Measurements from ENCODE around the gene CNTN4. TPM values are rescaled to one million over a fixed set of nuclear protein-coding genes. Genes with fewer than 3 reads are reported as not detected.

CNTN4 gene
- polyA plus RNA-seq, 3 donors from 2014 or later = not detected

DNA sequence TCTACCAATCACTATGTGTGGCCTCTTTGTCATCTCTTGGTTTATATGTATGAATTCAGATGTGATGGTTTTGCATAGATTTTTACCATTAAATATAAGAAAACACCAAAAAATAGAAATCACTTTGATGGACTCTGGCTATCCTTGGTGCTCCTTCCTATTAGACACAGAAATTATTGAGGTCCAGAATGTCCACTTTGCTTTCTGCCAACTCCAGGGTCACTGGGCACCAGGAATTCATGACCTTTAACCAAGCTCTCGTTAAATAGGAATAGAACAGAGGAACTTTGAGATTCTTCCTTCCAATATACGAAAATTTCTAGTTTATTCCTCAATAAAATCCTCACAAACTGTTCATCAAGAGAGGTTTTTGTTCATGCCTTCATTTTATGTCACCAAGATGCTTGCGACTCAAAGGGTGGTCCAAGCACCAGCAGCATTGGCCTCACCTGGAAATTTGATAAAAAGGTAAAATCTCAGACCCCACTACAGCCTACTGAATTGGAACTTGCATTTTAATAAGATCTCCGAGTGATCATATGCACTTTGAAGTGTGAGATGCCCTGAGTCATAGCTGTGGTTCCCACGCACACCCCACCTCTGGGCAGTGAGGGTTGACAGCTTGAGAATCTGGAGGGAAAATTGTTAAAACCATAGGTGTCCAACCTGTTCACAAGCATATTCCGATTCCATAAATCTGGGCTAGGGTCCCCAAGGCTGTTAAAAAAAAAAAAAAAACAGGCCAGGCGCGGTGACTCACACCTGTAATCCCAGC lies 725.0 kb downstream of the CNTN4 start:
- Mint-ChIP-seq H3K4me3 (no peak overlapping the region), H3K27ac (no peak overlapping the region), H3K27me3 (ENCODE audit: low read depth in 3 of 3) (peaks cover 0 to 4% (median 2%) of the 10 kb centered on the region in 3 donors), H3K36me3 (no peaks in the 10 kb centered on the region), H3K9me3 (peaks cover 0 to 4% (median 0%) of the 10 kb centered on the region in 6 donors), H3K4me1 (no peaks in the 10 kb centered on the region)
- DNase-seq = no peak

DNA sequence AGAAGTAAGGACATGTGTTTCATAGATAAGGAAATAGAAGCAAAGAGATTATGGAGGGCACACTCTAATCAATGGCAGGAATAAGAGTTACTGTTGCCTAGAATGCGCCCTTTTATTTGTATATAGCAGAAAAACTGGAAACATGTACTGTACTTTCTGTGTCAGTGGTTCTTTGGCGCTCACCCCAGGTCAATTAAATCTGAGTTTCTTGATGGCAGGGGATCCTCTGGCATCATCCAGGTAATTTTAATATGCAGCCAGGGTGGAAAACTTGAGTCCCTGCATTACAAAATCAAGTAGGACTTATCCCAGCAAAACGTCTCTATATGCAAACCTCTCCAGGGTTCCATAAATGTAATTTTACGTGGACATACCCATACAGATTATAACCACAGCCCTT lies 727.4 kb downstream of the CNTN4 start:
- Mint-ChIP-seq H3K36me3 (no peaks in the 10 kb centered on the region), H3K4me1 (no peaks in the 10 kb centered on the region), H3K9me3 (peaks cover 0 to 4% (median 0%) of the 10 kb centered on the region in 6 donors), H3K27me3 (ENCODE audit: low read depth in 3 of 3) (peaks cover 0 to 4% (median 2%) of the 10 kb centered on the region in 3 donors), H3K4me3 (no peak overlapping the region), H3K27ac (no peak overlapping the region)
- no peak for DNase-seq

DNA sequence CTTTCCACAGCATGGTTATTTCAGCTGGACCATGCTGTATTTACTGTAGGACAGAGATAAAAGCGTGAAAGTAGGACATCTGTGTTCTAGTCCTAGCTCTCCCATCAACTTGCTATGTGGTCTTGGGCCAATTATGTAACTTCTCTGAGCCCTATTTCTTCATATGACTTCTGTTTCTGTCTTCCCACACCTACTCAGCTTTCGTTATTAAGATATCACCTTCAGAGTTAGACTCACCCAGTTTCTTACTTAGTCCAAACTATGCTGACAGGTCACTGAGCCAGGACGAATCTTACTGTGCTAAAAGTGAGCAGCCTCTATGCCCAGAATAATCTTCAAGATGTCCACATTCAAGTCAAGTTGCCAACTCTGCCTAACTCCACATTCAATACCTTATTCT lies 727.8 kb downstream of the CNTN4 start:
- peaks cover 0 to 4% (median 2%) of the 10 kb centered on the region in 3 donors for H3K27me3 Mint-ChIP-seq (ENCODE audit: low read depth in 3 of 3)
- no peak for DNase-seq
- H3K36me3 Mint-ChIP-seq = no peaks in the 10 kb centered on the region
- H3K4me1 Mint-ChIP-seq = no peaks in the 10 kb centered on the region
- H3K4me3 Mint-ChIP-seq = no peak overlapping the region
- H3K27ac Mint-ChIP-seq = no peak overlapping the region
- H3K9me3 Mint-ChIP-seq = peaks cover 0 to 4% (median 0%) of the 10 kb centered on the region in 6 donors

DNA sequence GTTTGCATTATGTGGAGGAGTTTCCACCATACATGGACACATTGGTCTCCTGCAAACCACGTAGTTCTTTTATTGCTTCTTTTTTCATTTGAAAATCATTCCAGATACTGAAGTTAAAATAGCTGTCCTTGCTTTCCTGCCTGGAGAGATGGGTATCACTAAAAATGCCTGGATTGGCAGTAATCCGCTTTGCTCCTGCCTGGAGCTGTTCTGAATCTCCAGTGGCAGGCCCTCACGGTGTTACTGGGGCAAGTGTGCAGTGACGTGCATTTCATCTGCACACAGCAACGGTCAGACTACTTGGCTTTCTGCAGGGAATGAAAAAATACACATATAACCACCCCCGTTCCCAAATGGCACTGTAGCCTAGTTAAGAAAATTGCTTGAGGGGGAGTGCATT lies 738.6 kb downstream of the CNTN4 start:
- H3K27me3 Mint-ChIP-seq (ENCODE audit: low read depth in 3 of 3) = peaks cover 0 to 7% (median 5%) of the 10 kb centered on the region in 3 donors

DNA sequence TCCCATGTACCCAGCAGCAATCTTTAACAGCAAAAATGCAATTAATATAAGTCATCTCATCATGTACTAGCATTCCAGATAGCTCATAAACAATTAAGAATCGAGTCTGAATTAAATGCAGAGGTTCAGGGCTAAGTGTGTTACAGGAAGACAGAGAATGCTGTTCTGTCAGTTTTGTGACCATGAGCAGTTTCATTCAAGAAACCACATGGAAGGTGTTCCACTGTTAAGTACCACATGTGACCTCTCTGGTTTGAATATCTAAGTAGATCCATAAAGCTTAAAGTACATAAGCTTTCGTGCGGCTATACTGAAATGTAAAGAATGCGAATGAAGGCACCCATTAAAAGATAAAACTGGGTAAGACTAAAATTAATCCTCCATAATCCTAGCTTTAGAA lies 739.2 kb downstream of the CNTN4 start:
- H3K36me3 Mint-ChIP-seq = no peaks in the 10 kb centered on the region
- no peaks in the 10 kb centered on the region for H3K9me3 Mint-ChIP-seq
- H3K4me1 Mint-ChIP-seq = no peaks in the 10 kb centered on the region
- DNase-seq = no peak
- peaks cover 4 to 5% (median 4%) of the 10 kb centered on the region in 3 donors for H3K27me3 Mint-ChIP-seq (ENCODE audit: low read depth in 3 of 3)
- no peak overlapping the region for H3K4me3 Mint-ChIP-seq
- H3K27ac Mint-ChIP-seq = no peak overlapping the region

More for the DNA sequence above, 738.6 kb downstream of the CNTN4 start:
- Mint-ChIP-seq H3K4me3 (no peak overlapping the region), H3K36me3 (no peaks in the 10 kb centered on the region), H3K9me3 (no peaks in the 10 kb centered on the region), H3K4me1 (no peaks in the 10 kb centered on the region), H3K27ac (no peak overlapping the region)
- DNase-seq = no peak

DNA sequence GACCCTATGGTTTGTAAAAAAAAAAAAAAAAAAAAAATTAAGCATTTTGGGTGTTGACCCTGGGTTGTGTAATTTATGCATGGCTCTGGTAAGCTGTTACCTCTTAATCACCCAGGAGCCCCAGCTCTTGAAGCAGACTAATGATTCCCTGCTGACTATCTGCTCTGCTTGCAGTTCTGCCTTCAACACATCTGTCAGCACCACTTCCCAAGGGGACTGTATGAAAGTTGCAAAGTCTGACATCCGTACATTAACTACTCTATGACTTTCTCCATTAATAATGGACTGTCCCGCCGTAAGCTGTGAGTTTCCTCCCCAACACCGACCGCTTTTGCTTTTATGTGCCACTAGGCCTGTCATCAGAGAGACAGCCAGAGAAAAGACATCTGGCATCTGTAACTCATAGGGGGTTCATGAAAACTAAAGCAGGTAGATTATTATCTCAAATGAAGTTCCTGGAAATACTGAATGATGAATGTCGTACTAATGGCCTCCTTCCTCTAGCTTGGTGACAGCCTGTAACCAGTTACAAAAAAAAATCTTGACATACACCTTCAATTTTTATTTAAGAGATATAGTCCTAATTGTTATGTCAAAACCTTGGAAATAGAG lies 740.0 kb downstream of the CNTN4 start:
- Mint-ChIP-seq H3K27me3 (ENCODE audit: low read depth in 3 of 3) (peaks cover 4 to 5% (median 4%) of the 10 kb centered on the region in 3 donors), H3K27ac (no peak overlapping the region)

DNA sequence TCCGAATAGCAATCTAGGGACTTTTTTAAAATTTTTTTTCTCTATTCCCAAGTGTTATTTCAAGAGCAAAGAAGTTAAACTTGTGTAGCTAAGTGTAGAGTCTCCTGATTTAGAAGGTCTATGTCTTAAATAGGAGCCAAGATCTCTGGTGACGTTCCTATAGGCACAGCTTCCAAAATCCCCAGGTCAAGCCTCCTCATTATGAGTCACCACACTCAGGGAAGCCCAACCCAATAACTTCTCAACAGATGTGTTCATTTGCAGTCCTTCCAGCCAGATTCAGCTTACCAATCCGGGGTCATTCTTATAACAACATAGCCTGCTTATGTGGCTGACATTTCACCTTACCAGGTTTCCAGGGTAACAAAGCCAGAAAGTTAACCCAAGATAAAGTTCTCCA lies 741.2 kb downstream of the CNTN4 start:
- Mint-ChIP-seq H3K4me3 (no peak overlapping the region), H3K9me3 (no peaks in the 10 kb centered on the region), H3K27me3 (ENCODE audit: low read depth in 3 of 3) (peaks cover 4 to 6% (median 4%) of the 10 kb centered on the region in 3 donors), H3K36me3 (no peaks in the 10 kb centered on the region), H3K4me1 (no peaks in the 10 kb centered on the region), H3K27ac (no peak overlapping the region)
- DNase-seq = no peak

More for the DNA sequence above, 740.0 kb downstream of the CNTN4 start:
- Mint-ChIP-seq H3K4me3 (no peak overlapping the region), H3K36me3 (no peaks in the 10 kb centered on the region), H3K4me1 (no peaks in the 10 kb centered on the region), H3K9me3 (no peaks in the 10 kb centered on the region)
- DNase-seq = no peak

DNA sequence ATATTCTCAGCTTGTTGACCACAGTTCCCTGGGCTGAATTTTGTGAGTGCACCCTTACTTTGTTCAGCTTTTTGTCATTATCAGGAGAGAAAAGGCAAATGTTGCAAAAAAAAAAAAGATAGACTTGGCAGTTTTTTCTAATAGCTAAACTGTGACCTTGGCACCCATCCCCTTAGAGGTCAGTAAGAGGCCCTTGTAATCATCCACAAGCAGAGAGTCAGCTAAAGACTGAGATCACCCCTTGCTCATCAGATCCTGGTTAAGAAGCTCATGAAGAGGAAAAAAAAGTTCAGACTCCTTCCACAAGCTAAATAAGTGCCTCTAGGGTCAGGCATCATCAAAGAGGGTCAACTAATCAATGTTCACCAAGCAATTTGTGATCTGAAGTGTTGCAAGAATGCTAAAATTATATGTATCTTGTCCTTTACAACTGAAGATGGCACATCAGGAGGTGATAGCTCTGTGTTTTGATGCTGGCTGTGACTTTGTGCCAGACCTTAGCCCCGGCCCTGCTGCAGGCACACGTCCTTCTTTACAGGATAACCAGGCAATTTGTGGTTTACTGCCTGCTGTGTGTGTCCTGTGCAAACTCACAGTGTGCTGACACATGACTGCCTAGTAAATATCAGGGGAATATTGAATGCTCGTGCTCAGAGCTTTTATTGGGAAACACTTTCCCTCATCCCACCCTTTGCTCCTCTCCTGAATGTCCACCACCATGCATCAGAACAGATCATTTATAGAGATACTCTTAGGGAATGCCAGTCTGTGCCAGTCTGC lies 748.6 kb downstream of the CNTN4 start:
- Mint-ChIP-seq H3K27ac (no peak overlapping the region), H3K36me3 (no peaks in the 10 kb centered on the region), H3K9me3 (peaks cover 0 to 4% (median 0%) of the 10 kb centered on the region in 6 donors), H3K4me3 (no peak overlapping the region), H3K27me3 (ENCODE audit: low read depth in 3 of 3) (peaks cover 0 to 12% (median 0%) of the 10 kb centered on the region in 3 donors), H3K4me1 (no peaks in the 10 kb centered on the region)
- no peak for DNase-seq

DNA sequence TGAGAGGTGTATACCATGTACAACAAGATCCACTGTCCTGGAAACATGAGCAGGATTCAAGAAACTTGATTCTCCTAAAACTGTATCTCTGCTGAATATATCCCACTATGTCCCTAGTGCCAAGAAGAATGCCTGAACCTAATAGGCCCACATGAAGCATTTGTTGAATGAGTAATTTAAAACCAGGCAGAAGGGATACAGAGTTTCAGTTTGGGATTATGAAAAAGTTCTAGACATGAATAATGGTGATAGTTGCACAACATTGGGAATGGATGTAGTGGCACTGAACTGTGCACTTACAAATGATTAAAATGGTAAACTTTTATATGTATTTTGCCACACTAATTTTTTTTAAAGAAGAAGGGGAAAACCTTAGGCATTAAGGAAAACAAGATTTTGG lies 750.4 kb downstream of the CNTN4 start:
- Mint-ChIP-seq H3K9me3 (peaks cover 0 to 4% (median 0%) of the 10 kb centered on the region in 6 donors), H3K4me3 (no peak overlapping the region), H3K4me1 (no peaks in the 10 kb centered on the region), H3K36me3 (no peaks in the 10 kb centered on the region), H3K27ac (no peak overlapping the region), H3K27me3 (ENCODE audit: low read depth in 3 of 3) (peaks cover 0 to 7% (median 4%) of the 10 kb centered on the region in 3 donors)
- no peak for DNase-seq

DNA sequence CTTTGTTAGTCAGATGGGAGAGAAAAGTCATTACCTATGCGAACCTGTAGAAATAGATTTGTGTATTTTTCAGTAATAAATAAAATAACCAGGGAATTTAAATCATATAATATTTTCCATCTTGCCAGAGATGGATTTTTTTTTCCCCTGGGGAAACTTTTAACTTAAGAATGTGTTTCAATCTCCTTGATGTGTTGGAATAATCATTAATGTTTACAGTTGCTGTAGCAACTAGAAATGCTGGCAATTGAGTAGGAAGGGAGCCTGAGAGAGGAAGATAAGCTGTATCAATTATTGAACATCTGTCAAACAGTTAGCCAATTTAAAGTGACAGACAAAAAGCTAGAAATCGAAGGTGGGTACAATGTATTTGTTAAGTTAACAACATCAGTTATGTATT lies 752.0 kb downstream of the CNTN4 start:
- Mint-ChIP-seq H3K36me3 (no peaks in the 10 kb centered on the region), H3K27me3 (ENCODE audit: low read depth in 3 of 3) (peaks cover 0 to 4% (median 3%) of the 10 kb centered on the region in 3 donors)

DNA sequence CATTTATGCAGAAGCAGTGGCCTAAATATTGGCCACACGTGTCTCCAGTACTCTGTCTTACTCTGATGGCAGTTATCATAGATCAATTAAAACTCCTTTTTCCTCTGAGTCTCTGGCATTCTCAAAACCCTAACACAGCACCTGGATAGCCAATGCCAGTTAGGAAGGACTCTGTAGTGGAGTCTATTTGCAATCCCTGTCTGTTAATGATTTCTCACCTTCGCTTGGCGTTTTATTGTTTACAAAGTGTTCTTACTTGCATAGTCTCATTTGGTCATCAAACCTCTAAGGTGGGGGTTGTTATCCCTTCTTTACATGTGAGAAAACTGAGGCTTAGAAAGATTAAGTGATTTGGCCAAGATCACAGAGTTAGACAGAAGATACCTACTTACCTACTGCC lies 752.7 kb downstream of the CNTN4 start:
- H3K9me3 Mint-ChIP-seq = no peaks in the 10 kb centered on the region
- peaks cover 12% of the 10 kb centered on the region in 2 donors for H3K4me1 Mint-ChIP-seq
- no peak overlapping the region for H3K4me3 Mint-ChIP-seq
- H3K36me3 Mint-ChIP-seq = no peaks in the 10 kb centered on the region
- H3K27ac Mint-ChIP-seq = no peak overlapping the region
- DNase-seq = no peak
- peaks cover 0 to 4% (median 3%) of the 10 kb centered on the region in 3 donors for H3K27me3 Mint-ChIP-seq (ENCODE audit: low read depth in 3 of 3)

More for the DNA sequence above, 752.0 kb downstream of the CNTN4 start:
- no peak overlapping the region for H3K4me3 Mint-ChIP-seq
- H3K9me3 Mint-ChIP-seq = peaks cover 0 to 2% (median 0%) of the 10 kb centered on the region in 6 donors
- no peak for DNase-seq
- no peak overlapping the region for H3K27ac Mint-ChIP-seq
- peaks cover 5% of the 10 kb centered on the region in 2 donors for H3K4me1 Mint-ChIP-seq

DNA sequence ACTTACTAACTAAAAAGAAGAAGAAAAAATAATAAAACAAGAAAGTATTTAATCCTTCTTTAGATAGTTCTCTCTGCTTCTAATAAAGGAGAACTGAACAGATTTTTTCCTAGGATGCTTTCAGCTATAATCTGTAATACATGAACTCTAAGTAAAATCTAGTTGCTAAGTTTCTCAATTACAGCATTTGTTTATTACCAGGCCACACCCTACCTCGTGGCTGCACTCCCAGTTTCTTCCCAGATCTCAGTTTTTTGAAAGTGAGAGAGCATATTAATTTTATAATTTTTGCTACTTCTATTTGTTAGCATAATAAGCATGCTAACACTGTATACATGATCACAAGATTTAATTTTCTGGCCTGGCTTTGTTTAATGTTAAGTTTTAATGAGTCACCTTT lies 753.2 kb downstream of the CNTN4 start:
- DNase-seq = no peak
- no peak overlapping the region for H3K4me3 Mint-ChIP-seq
- no peaks in the 10 kb centered on the region for H3K36me3 Mint-ChIP-seq
- H3K27me3 Mint-ChIP-seq (ENCODE audit: low read depth in 3 of 3) = peaks cover 0 to 4% (median 3%) of the 10 kb centered on the region in 3 donors
- H3K4me1 Mint-ChIP-seq = peaks cover 17% of the 10 kb centered on the region in 2 donors
- H3K9me3 Mint-ChIP-seq = no peaks in the 10 kb centered on the region
- no peak overlapping the region for H3K27ac Mint-ChIP-seq

DNA sequence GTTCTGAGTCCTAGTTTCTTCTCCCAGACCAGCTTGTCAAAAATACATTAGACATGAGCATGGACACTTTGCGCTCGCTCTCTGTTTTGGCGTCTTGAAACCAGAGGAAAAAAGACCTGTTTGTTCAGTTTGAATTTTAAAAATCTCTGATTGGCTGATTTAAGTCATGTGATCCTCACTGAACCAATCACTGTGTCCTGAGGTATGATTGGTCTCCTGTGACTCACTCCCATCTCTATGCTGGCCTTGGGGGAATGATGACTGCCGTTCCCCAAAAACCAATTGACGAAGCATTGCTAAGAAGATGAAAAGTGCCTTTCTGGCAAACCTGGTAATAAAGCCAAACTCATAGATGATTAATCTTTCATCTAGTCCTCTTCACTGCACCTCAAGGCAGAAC lies 755.0 kb downstream of the CNTN4 start:
- Mint-ChIP-seq H3K27me3 (ENCODE audit: low read depth in 3 of 3) (peaks cover 0 to 4% (median 3%) of the 10 kb centered on the region in 3 donors), H3K9me3 (no peaks in the 10 kb centered on the region), H3K4me1 (peaks cover 19 to 25% of the 10 kb centered on the region in 2 donors), H3K36me3 (no peaks in the 10 kb centered on the region), H3K27ac (no peak overlapping the region), H3K4me3 (no peak overlapping the region)
- DNase-seq = no peak
